Panc1 (cell line): ENCODE results near the gene IDI1. TPM values are rescaled to one million over a fixed set of nuclear protein-coding genes. Genes with fewer than 3 reads are reported as not detected.

Source experiments
- ATAC-seq: fragments of 200-7000 bp; cut with Tn5 transposase; 2 replicates; pipeline ENCODE4 v1.9.1; 2020; ENCODE audit warnings: mild to moderate bottlenecking, moderate library complexity
- BruUV-seq: library from RNA; stranded (reverse); fragments of 400-500 nt; replicated peaks from 2 replicates; lab custom pipeline; 2021; lab: Mats Ljungman, UMichigan
- CTCF ChIA-PET: fragments of 300-600 bp; sonication (Branson Sonifier 250); formaldehyde crosslinking; loops from one replicate; lab custom pipeline; 2022; ENCODE audit warnings: antibody characterized with exemption; lab: Charles Lee
- POLR2A ChIA-PET: fragments of 300-600 bp; sonication (Branson Sonifier 250); formaldehyde crosslinking; loops from one replicate; lab custom pipeline; 2022; ENCODE audit warnings: antibody characterized with exemption; lab: Charles Lee
- DNase-seq: peaks from one replicate; pipeline ENCODE4 v3.0.0-alpha.2; 2010; ENCODE audit warnings: low read depth, low spot score
- H3K27ac ChIP-seq: 2 replicates; pipeline ENCODE4 v1.5.1; 2011; ENCODE audit warnings: mild to moderate bottlenecking, low read length, inconsistent platforms
- H3K27me3 ChIP-seq: fragments of 200-500 bp; sonication (Bioruptor generic); 2 replicates; pipeline ENCODE4 v1.6.0; 2014; ENCODE audit warnings: low read length, inconsistent platforms; ENCODE audit not compliant: control insufficient read depth, insufficient read depth
- H3K36me3 ChIP-seq: fragments of 200-500 bp; sonication (Bioruptor generic); 2 replicates; pipeline ENCODE4 v1.5.1; 2014; ENCODE audit warnings: inconsistent platforms, mild to moderate bottlenecking, low read length, moderate library complexity; ENCODE audit not compliant: control insufficient read depth, insufficient read depth
- H3K4me1 ChIP-seq: 2 replicates; pipeline ENCODE4 v1.5.1; 2011; ENCODE audit warnings: inconsistent platforms, mild to moderate bottlenecking, low read length, moderate library complexity; ENCODE audit not compliant: control insufficient read depth, insufficient read depth
- H3K4me3 ChIP-seq, 2 experiments: 2 replicates each; pipeline ENCODE4 v1.5.1; 2011 to 2012; ENCODE audit warnings: low read depth in 2 of 2, low read length in 2 of 2, mild to moderate bottlenecking in 2 of 2, inconsistent platforms in 1 of 2, moderate library complexity in 1 of 2
- H3K9me3 ChIP-seq: fragments of 200-500 bp; sonication (Bioruptor generic); 2 replicates; pipeline ENCODE4 v1.5.1; 2014; ENCODE audit warnings: low read depth, mild to moderate bottlenecking, inconsistent platforms, low read length, moderate library complexity; ENCODE audit not compliant: control insufficient read depth, insufficient read depth
- CTCF ChIP-seq: fragments of 450-650 bp; IDR thresholded peaks from 2 replicates; pipeline ENCODE4 v1.5.1; 2017; ENCODE audit warnings: mild to moderate bottlenecking
- POLR2AphosphoS5 ChIP-seq: IDR thresholded peaks from 2 replicates; pipeline ENCODE4 v1.6.1; 2012; ENCODE audit warnings: mild to moderate bottlenecking, low read depth, low read length, moderate library complexity
- REST ChIP-seq, 2 experiments: IDR thresholded peaks; 2 replicates each; pipeline ENCODE4 v1.6.1; 2011 to 2012; ENCODE audit warnings: low read depth in 2 of 2, control low read depth in 1 of 2, low read length in 1 of 2, mild to moderate bottlenecking in 1 of 2, moderate library complexity in 1 of 2; ENCODE audit not compliant: insufficient read depth in 1 of 2
- SIN3A ChIP-seq: IDR thresholded peaks from 2 replicates; pipeline ENCODE4 v1.6.1; 2012; ENCODE audit warnings: low read depth, mild to moderate bottlenecking, low read length, moderate library complexity, borderline replicate concordance; ENCODE audit not compliant: insufficient read depth
- TCF7L2 ChIP-seq: IDR thresholded peaks from 2 replicates; pipeline ENCODE4 v1.6.1; 2011; ENCODE audit warnings: mild to moderate bottlenecking, low read depth, low read length, inconsistent platforms
- in situ Hi-C: cut with HindIII; loops from 2 replicates; pipeline ENCODE4 v1.10.0; 2016; ENCODE audit warnings: low sequenced_read_pairs, low pct_unique_long_range_greater_than_20kb
- intact Hi-C: fragments of 100-400 bp; cut with micrococcal nuclease; formaldehyde crosslinking; loops from one replicate; pipeline ENCODE4 v1.10.0; 2022; ENCODE audit not compliant: unreplicated experiment
- total RNA-seq: library from RNA; stranded (reverse); gene quantifications from one replicate; pipeline ENCODE4 v1.2.1, GENCODE V29; 2021; ENCODE audit not compliant: unreplicated experiment

Gene IDI1
- total RNA-seq, 1 experiment from 2014 or later = 47.9 TPM

- no peak for DNase-seq
- no peak overlapping the region for H3K4me3 ChIP-seq
- H3K4me1 ChIP-seq = peaks cover 13% of the 10 kb centered on the region
- no peaks in the 10 kb centered on the region for H3K9me3 ChIP-seq
- no peak for TF ChIP-seq CTCF
- no peak for TF ChIP-seq SIN3A
- TF ChIP-seq REST (IDR thresholded peaks at IDR 0.05; ENCODE audit: insufficient read depth in 1 of 2, low read depth in 2 of 2, low read length in 1 of 2) = no peak
- no peak for TF ChIP-seq TCF7L2
- no peak for TF ChIP-seq POLR2AphosphoS5
- no peak overlapping the region for H3K27ac ChIP-seq
- no peaks in the 10 kb centered on the region for H3K27me3 ChIP-seq
- BruUV-seq = no TSS peak
- POLR2A ChIA-PET = no interaction called here
- peaks cover 28% of the 10 kb centered on the region for H3K36me3 ChIP-seq
- CTCF ChIA-PET = no interaction called here
- ATAC-seq = no peak
- in situ Hi-C loops = no loop called here
- intact Hi-C loops = no loop called here
These were observed 4.8 kb downstream of the IDI1 start for GRCh38 chr10:1044146-1044545.

- intact Hi-C loops = no loop called here
- H3K36me3 ChIP-seq = peaks cover 28% of the 10 kb centered on the region
- in situ Hi-C loops = no loop called here
- no peak overlapping the region for H3K27ac ChIP-seq
- H3K4me3 ChIP-seq = no peak overlapping the region
- CTCF ChIA-PET = no interaction called here
- no peaks in the 10 kb centered on the region for H3K9me3 ChIP-seq
- BruUV-seq = no TSS peak
- H3K27me3 ChIP-seq = no peaks in the 10 kb centered on the region
- POLR2A ChIA-PET = no interaction called here
- ATAC-seq (no peak), DNase-seq (no peak)
- peaks cover 13% of the 10 kb centered on the region for H3K4me1 ChIP-seq
- TF ChIP-seq CTCF = no peak
- no peak for TF ChIP-seq REST (IDR thresholded peaks at IDR 0.05; ENCODE audit: insufficient read depth in 1 of 2, low read depth in 2 of 2, low read length in 1 of 2)
These were observed 5.4 kb downstream of the IDI1 start for GRCh38 chr10:1043532-1043995.
